Stimulated activated CD4-positive, alpha-beta T cell treated with anti-CD3 and anti-CD28 coated beads, Interleukin-12 subunit alpha, Interleukin-12 subunit beta, amount 100 ng/mL, for 4 hours (primary cell): Measurements from ENCODE around the gene GPATCH4.
"Not testable (repeated sequence)": the region's sequence is repeated elsewhere in the genome, so short reads cannot be mapped to it uniquely, and the experiment has no call there.

Source experiments
- DNase-seq: peaks from one replicate; pipeline ENCODE4 v3.0.0-alpha.2; 2020

Gene GPATCH4

DNA sequence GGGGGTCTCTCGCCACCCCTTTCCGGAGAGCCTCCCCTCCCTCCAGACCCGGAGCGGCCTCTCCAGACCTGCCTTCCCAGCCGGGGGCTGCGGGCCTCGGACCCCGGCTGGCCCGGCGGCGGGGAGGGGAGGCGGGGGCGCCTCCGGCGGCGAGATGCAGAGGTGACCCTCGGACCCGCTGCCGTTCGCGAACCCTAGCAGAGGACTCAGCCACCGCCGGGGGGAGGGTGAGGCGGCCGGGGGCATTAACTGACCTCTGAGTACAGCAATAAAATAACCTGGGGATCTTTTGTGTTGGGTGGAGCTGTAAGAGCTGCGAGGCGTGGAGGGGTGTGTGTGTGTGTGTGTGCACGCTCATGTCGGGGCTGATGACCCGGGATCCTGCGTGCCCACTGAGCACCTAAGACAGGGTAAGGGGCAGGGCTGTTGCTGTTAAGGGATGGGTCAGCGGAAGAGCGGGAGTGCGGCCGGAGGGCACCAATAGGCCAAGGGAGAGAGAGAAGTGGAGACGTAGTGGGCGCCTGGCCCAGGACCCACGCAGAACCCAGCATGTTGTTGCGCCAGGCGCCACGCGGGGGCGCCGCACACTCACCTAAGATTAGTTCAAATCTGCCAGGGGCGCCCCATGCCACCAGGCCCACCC is 24.3 kb upstream of the GPATCH4 start:
- peak; percentile 70 for DNase-seq

- no peak for DNase-seq
These were observed 23.6 kb upstream of the GPATCH4 start for GRCh38 chr1:156624814-156625435.

GRCh38 chr1:156623946-156624813 is 22.9 kb upstream of the GPATCH4 start:
- peak; percentile 48 for DNase-seq

- no peak for DNase-seq
These were observed 21.5 kb upstream of the GPATCH4 start for GRCh38 chr1:156622581-156623297.

DNA sequence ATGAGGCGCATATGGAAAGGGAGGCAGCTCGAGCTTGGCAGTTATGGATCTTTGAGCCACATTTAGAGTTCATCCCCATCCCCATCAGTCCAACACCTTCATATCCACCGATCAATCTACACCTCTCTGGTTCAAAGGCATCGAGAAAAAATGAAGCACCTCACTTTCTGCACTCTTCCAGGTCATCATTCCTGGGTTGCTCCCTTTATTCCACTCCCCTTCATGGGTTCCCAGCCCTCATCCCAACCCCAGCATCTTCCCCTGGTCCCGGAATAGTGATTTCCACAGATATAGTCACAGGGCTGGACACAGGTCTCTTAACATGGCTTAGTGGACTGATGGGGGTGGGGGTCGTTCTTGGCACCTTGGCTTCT is 18.3 kb upstream of the GPATCH4 start:
- no peak for DNase-seq

GRCh38 chr1:156618853-156619581 is 17.7 kb upstream of the GPATCH4 start, which contains the start of gene HAPLN2:
Gene HAPLN2 (plus strand): TSS chr1:156619415. CDS start chr1:156623491, 4,076 bp downstream.
- DNase-seq = no peak

- DNase-seq = no peak
These were observed 15.2 kb upstream of the GPATCH4 start for GRCh38 chr1:156616463-156616862.

- DNase-seq = no peak
These were observed 14.7 kb upstream of the GPATCH4 start for GRCh38 chr1:156615946-156616345.

DNA sequence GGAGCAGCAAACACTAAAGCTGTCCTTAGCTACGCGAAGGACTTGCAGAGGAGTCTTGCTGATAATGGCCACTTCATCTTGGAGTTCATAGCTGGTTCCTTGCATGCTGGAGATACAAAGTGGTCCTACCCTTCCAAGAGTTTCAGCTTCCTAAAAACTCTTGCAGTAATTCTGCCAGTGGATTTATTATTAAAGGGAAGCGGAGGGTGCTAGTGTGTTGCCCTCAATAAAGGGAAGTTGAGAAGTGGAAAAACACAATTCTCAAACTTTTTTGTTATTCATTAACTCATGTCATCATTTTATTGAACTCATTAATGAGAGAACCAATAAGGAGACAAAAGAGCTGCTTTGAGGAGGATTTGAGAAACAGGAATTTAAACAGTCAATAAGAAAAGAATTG is 11.4 kb upstream of the GPATCH4 start:
- no peak for DNase-seq

- not testable (repeated sequence) for DNase-seq
These were observed 8.8 kb upstream of the GPATCH4 start for GRCh38 chr1:156610072-156610471.

GRCh38 chr1:156608981-156609380 is 7.7 kb upstream of the GPATCH4 start:
- peak; percentile 58 for DNase-seq

GRCh38 chr1:156608036-156608674 is 6.9 kb upstream of the GPATCH4 start:
- DNase-seq = no peak

DNA sequence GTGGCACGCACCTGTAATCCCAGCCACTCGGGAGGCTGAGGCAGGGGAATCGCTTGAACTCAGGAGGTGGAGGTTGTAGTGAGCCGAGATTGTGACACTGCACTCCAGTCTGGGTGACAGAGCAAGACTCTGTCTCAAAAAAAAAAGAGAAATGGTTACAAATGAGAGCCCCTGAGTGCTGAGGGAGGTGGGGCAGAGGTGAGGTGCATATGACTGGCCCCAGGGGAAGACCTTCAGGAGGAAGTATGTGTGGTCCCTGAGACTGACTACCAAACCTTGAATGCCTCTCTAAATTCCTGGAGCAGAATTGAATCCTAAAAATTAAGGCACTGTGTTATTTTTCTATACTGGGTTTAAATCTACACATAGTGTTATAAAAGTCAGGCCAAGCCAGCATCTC is 6.1 kb upstream of the GPATCH4 start:
- DNase-seq = not testable (repeated sequence)

DNA sequence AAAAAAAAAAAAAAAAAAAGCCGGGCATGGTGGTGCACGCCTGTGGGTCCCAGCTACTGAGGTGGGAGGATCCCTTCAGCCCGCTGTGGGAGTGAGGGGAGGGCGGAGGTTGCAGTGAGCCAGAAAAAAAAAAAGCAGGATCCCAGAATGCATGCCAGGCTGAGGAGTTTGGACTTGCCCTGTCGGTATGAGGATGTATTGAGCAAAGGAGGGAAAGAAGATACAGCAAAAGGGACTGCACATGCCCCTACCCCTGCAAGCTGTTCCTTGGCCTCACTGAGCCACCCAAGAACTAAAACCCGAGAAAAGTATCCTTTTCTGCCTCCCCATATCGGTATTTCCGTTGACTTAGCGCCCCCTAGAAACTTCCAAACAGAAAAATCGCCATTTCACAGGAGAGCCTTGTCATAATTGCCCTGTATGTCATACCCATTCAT is 1.3 kb upstream of the GPATCH4 start:
- no peak for DNase-seq

GRCh38 chr1:156601892-156602291 is 613 bp upstream of the GPATCH4 start:
- no peak for DNase-seq

DNA sequence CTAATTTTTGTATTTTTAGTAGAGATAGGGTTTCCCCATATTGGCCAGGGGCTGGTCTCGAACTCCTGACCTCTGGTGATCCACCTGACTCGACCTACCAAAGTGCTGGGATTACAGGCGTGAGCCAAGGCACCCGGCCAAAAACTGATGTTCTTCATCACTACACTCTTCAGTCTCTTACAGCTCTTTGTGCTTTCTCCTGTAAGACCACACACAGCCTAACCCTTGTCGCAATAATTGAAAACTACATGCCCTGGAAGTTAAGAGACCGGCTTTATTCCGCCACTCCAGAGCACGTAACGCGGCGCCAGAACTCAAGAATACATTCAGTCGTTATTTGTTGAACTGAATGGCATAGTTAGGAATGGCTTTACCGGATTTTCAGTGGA is 552 bp downstream of the GPATCH4 start:
- no peak for DNase-seq

DNA sequence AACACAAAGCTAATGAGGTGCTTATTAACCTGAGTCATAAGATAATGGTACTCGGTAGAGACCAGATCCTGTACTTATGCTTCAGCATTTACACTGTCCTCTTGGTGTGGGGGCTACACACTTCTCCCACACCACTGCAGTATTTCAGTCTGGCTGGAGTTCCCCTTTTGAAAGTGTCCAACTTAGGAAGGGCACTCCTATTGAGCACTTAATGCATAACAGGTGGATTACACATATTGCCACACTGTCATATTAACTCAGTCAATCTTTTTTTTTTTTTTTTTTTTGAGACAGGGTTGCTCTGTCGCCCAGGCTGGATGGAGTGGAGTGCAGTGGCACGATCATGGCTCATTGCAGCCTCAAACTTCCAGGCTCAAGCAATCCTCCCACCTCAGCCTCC is 1.5 kb downstream of the GPATCH4 start:
- DNase-seq = no peak

DNA sequence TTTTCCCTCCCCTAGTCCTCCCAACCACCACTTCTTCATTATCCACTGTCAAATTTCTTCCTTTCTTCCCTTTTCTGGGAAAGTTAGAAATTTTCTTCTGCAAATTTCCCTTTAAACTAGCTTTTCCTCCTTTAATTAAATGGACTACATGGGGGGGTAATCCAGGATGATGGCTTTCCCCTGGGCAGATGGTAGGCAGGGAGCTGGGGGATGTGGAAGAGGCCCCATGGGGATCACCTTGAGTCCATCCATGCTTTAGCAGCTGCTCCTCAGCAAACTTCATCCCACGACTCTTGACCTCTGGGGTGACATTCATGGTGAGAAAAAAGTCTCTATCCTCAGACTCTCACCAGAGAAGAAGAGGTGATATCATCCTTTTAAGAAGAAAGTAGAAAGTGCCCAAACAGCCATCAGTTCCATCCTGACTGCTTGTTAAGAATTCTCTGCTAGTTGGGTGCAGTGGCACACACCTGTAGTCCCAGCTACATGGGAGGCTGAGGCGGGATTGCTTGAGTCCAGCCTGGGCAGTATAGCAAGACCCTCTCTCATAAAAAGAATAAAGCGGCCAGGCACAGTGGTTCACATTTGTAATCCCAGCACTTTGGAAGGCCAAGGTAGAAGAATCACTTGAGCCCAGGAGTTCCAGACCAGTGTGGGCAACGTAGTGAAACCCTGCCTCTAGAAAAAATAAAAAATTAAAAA is 2.4 kb downstream of the GPATCH4 start:
- no peak for DNase-seq

GRCh38 chr1:156598125-156598524 is 3.2 kb downstream of the GPATCH4 start:
- no peak for DNase-seq

DNA sequence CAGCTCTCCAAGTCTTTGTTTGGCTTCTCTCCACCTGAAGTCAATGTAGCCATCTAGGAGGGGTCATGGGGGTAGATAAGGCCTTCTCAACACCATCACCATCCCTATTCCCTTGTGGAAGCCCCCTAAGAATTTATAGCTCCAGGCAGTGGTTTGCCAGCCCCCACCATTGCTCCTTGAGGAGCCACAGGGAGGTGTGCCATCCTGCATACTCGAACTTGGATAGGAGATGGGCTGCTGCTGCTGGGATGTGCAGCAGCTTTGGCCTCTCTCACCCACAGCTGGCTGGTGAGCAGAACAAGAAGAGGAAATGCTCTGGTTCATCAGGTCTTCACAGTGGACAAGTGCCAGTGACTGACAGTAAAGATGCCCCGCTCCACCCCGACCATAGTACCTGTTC is 4.9 kb downstream of the GPATCH4 start:
- no peak for DNase-seq

DNA sequence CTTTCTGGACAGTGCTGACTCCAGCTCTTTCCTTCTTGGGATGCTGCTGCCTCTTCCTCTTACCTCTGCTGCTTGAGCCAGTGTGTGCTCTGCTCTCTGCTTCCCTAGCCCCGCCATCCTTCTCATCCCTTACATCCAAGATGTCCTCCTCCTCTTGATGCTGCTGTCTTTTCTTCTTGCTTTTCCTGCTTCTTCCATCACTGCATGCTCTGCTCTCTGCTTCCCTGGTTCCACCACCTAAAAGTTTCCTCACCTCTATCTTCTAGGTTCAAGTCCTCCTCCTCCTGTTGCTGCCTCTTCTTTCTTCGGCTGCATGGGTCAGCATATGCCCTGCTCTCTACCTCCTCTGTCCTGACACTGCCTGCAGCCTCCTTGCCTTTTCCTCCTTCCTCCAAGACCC is 6.3 kb downstream of the GPATCH4 start:
- no peak for DNase-seq
